ENCODE data around the gene NKX2-3.

The NKX2-3 gene

DNA sequence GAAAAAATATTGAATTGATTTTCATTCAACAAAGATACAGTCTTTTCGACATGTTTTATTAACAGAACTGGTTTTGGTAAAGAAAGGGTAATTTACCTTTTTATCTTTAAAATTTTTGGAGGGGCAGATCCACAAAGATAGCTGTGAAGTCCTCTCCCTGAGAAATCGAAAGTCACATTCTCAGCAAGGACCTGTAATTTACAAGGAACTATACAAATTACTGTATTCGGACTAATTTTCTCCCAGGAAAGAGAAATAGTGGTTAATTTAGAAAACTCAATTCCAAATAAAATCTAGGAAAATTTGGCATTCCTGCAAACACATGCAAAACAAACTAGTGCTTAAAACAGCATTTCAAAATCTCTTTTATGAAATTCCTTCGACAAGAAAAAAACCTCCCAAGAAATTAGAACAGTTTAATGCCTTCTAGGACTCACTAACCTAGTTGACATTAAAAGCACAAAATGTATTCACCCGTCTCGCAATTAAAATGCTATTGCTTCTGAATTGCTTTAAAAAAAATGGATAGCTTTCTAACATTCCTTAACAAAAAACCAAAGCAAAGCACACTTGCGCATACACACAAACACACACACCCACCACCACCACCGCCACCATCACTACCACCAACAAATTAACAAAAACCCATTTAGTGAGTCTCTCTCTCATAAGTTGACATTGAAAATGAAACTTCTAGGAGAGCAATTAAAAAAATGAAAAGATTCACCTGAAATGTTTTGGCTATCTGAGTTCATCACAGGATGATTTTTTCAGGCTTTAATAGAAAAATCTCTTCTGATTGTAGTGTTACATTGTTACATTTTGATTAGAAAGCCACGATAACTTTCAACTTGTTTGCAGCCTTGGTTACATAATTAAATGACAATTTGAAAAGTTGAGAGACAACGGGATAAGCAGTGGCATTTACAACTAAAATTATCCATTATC is 4.0 kb upstream of the NKX2-3 start:
- TF ChIP-seq, protein P1, sequence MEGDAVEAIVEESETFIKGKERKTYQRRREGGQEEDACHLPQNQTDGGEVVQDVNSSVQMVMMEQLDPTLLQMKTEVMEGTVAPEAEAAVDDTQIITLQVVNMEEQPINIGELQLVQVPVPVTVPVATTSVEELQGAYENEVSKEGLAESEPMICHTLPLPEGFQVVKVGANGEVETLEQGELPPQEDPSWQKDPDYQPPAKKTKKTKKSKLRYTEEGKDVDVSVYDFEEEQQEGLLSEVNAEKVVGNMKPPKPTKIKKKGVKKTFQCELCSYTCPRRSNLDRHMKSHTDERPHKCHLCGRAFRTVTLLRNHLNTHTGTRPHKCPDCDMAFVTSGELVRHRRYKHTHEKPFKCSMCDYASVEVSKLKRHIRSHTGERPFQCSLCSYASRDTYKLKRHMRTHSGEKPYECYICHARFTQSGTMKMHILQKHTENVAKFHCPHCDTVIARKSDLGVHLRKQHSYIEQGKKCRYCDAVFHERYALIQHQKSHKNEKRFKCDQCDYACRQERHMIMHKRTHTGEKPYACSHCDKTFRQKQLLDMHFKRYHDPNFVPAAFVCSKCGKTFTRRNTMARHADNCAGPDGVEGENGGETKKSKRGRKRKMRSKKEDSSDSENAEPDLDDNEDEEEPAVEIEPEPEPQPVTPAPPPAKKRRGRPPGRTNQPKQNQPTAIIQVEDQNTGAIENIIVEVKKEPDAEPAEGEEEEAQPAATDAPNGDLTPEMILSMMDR (IDR thresholded peaks at IDR 0.05) = no peak

DNA sequence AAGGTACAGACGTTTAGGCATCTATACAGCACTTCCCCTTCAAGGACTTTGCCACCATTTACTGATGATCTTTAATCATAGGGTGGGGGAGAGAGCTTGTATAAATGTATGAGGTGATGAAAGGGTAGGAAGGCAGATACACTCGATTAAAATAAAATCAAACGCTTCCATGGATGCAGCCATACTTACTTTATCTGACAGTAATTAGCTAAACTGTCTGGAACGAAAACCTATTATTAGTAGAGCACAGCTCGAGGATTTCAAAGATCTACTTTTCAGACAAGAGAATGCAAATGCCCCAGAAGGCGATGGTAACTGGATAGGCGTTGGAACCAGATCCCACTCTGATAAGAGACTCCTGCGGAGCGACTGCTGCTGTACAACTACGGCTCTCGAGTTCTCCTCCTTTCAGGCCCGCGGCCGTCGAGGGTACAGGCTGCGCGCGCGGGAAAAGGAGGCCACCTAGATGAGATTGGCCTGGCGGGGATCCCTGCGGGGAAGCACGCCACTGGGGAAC is 3.1 kb upstream of the NKX2-3 start:
- TF ChIP-seq, protein P1 (IDR thresholded peaks at IDR 0.05) = no peak

DNA sequence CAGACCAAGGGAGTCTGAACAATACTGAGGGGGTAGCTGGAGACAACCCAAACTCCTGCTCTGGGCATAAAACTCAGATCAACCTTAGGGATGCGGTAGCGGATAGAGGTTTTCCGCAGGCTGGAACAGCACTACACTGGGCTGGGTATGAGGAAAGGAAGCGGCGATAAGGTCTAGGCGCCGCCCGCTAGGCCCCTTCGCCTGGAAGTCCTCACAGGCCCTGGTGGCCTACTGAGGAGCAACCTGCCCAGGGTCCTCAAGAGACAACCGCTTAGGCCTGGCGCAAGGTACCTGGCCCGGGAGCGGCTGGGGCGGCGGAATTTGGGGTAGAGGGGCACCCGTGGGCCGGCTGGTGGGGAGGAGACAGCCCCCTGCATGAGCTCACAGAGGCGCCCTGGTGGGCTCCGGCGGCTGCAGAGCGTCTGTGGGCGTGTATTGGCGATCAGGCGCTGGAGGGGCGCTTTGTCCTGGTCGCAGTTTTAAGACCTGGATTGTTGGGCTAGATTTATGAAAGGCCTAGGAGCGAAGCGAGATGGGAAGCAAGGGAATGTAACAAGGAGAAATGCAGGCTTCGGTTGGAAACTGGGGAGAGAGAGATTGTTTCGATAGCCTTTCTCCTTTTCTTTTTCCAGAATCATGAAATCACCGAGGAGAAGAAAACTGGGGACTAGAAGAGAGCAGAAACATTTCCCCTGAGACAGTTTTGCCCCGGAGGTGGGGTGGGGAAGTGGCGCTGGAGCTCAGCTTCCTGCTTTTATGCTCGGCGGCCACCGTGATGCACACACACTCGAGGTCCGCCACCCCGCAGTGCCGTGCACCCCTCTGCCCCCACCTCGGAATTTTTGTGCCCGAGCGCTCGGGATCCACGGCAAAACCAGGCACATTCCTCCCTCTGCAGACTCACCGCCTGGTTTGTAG is 2.4 kb upstream of the NKX2-3 start:
- TF ChIP-seq, protein P1 (IDR thresholded peaks at IDR 0.05) = no peak

DNA sequence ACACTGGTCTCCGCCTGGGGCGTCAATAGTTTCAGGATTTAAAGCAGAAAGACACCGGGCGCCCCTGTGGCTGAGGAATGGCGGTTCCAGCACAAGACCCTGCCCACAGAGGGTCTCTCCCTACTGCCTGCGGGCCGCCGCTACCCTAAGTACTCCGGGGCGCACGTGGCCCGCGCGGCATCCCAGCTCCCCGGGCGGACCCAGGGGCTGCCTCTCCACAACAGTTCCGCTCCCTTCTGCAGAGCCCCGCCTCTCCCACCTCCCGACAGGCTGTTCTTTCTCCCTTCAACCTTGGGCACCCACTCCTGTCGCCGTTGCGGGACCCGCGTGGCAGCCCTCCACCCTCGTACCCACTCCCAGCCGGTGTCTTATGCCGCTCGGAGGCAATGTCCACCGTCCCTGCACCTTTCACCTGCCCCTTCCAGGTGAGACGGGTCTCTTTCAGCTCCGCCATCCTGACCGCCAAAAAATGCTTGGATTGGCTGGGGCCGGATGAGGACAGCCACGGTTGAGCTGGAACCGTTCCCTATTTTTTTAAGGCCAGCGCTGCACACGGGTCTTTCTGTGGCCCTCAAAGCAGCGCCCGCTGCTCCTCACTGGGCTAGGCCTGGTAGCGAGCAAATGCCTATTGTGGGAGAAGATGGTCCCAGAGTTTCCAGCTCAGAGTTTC is 1.6 kb upstream of the NKX2-3 start:
- TF ChIP-seq, protein P1 (IDR thresholded peaks at IDR 0.05) = no peak

DNA sequence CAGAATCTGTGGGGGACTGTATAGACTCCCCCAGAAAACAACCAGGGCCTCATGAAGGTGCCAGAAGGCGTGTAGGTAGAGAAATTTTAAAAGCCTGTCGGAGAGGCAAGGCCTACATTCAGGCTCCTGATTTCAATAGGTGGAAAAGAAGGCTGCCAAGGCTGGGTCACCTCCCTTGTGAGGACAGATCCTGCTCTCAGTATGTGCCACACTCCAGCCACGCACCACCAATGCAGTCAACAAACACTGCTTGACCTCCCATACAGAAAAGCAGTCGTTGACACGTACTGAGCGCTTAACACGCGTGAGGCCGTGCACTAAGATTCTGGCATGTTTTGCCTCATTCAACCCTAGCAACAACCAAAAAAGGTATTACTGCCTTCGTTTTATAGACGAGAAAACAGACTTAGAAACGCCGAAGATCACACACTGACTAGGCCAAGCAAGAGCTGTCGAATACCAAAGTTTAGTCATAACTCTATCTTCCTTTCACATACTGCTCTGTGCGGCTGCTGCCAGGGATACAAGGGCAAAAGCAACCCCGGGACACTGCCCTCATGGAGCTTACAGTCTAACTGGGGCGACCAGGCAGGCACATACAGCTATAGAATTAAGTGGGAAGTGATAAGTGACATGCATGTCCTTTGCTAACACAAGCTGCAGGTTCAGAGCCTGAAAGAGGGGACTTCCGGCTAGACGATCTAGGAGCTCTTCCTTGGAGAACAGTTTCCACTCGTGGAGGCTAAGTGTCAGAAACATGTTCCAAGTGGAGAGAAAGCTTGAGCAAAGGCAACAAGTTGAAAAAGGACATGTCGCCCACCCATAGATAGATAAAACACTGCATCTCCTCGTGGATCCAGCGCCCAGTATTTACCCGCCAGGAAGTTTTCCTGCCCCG is 797 bp upstream of the NKX2-3 start:
- TF ChIP-seq, protein P1 (IDR thresholded peaks at IDR 0.05) = no peak

DNA sequence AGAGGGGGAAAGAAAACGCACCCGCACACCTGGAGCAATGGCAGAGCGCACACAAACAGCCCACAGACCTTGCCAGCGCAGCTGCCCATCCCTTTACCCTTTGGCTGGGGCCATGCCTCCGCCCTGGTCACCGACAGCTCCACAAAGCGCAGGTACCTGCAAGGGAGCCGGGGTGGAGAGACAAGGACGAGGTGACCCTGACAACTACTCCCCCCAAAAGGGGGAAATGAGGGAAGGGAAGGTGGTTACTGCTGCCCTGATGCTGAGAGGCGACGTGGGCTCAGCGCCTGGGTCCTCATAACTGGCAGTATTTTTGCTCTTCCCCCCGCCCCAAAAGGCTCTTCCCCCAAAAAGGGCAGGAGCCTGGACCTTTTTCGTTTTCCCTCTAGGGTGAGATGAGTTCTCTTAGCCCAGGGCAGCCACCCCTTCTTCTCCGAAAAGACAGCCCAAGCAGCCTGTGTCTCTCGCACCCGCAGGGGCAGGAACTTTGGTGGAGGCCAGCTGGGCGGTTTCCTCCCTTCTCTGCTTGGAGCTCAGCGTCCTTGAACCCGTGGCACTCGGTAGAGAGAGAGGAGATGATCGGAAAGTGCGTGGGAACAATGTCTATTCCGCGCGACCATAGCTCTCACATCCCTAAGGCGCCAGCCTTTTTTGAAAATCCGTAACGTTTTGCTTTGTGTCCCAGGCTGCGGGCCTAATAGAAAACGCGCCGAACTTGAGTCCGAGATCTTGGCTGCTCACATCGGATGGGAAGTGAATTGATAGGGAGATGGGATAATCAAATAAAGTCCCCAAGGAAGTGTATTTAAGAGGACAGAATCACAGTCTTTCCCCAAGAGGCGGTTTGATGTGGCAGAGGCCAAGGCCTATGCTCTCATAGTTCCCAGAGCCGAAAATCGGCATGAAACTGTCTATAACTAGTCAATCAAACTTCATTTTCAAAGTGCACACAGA is 1.0 kb downstream of the NKX2-3 start:
- TF ChIP-seq, protein P1 (IDR thresholded peaks at IDR 0.05) = no peak
